Measurements from ENCODE around the gene ELMO1.
A peak's percentile ranks its signal among the peaks of the same experiment; 100 is the strongest.

ELMO1 gene

GRCh38 chr7:37344886-37345579, 103.6 kb downstream of the ELMO1 start:
- DNase-seq (ENCODE audit: low spot score), result peak; percentile 14

DNA sequence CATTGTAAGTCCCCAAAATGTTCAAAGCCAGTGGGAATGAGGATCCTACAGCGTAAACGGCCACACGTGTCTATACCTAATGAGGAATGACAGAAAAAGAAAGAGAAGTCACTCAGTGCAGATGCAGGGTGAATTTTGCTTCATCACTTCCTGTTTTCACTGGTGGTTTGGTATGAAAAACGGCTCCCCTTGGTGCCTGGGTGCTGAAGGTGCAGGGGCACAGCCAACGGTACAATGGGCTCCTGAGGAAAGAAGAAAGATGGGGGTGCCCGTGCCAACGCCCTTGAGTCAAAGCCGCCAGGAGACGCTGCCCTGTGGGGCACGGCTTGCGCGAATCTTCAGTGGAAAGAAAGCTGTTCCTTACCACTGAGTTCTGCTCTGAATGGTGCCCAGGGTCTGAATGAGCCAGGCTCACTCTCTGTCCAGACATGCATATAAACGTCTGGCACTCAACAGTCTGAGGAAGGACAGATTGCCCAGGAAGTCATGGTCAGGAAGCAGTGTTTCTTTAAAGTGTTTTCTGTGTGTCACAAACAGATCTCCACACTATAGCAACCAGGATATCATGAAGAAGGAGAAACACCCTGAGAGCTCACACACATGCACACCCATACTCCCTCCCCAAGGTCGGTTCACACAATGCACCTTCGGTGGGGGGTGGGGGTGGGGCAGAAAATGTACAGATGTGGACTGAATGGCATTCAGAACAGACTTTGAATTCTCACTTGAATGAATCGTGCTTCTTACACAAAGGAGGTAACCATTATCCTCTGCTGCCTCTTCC, 105.8 kb downstream of the ELMO1 start:
- peak; percentile 77 for DNase-seq (ENCODE audit: low spot score)

- no peak for DNase-seq (ENCODE audit: low spot score)
Measured at GRCh38 chr7:37342176-37342687, 106.4 kb downstream of the ELMO1 start.

GRCh38 chr7:37341033-37341630, 107.5 kb downstream of the ELMO1 start:
- DNase-seq (ENCODE audit: low spot score), result no peak

GRCh38 chr7:37338966-37339365, 109.7 kb downstream of the ELMO1 start:
- no peak for DNase-seq (ENCODE audit: low spot score)

GRCh38 chr7:37337522-37337921, 111.1 kb downstream of the ELMO1 start:
- DNase-seq (ENCODE audit: low spot score), result peak; percentile 42

- DNase-seq (ENCODE audit: low spot score), result peak; percentile 71
Measured at GRCh38 chr7:37336259-37336658, 112.4 kb downstream of the ELMO1 start.

DNA sequence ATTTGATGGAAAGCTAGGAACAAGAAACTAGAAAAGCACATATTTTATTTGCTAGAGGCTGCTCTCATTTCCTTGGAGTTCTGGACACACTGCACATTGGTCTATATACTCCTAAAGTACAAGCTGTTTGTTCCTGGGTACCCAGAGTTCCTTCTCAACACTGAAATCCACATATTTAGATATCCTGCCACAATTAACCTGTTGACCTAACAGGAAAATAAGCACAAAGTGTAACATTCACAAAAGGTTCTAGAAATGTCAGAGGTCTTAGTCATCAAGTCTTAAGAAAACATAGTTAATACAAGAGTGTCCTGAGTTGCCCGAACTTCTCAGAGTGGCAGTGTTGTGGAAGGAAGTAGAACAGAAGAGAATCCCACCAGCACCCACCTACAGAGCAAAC, 115.6 kb downstream of the ELMO1 start:
- no peak for DNase-seq (ENCODE audit: low spot score)

DNA sequence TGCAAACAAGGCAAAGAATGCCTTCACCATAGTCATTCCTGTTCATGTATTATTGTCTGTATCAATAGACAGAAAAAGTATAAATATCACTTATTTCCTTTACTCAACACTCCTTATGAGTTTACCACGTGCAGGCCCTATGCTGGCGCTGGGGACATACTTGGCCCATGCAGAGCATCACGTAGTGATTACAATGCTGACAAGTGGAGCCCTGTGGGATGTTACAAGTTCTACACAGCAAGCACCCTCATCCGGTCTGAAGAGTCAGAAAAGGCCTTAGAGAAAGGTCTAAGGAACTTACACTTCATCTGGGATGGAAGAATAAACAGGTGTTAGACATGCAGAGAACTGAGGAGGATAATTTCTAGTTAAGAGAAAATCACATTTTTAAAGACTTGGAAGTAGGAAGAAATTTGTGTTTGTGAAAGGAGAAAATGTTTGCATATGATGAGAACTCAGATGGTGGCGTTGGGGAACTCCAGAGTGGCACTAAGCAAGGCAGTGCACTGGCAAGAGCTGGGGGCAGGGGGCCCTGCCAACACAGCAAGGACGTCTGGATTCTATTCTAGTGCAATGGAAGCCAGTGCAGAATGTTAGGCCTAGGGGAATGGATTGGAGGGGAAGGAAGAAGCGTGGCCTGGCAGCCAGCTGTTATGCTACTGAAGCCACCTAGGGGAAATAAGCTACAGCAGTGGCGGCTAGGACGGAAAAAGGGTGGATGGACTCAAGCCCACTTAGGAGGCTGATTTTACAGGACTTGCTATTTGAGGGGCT, 116.2 kb downstream of the ELMO1 start:
- no peak for DNase-seq (ENCODE audit: low spot score)

DNA sequence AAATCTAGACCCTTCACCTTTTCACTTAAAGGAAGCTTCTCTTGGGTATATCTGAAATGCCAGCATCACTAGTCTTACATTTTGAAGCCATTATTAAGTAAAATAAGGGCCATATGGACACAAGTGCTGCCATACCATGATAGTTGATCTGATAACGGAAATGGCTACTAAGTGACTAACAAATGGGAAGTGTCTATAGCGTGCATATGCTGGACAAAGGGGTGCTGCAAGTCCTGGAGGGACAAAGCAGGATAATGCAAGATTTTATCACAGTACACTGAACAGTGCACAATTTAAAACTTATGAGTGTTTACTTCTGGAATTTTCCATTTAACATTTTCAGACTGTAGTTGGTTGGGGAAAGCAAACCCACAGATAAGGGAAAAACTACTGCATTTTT, 117.9 kb downstream of the ELMO1 start:
- no peak for DNase-seq (ENCODE audit: low spot score)

GRCh38 chr7:37329940-37330339, 118.7 kb downstream of the ELMO1 start:
- no peak for DNase-seq (ENCODE audit: low spot score)

- no peak for DNase-seq (ENCODE audit: low spot score)
Measured at GRCh38 chr7:37327288-37327687, 121.4 kb downstream of the ELMO1 start.

DNA sequence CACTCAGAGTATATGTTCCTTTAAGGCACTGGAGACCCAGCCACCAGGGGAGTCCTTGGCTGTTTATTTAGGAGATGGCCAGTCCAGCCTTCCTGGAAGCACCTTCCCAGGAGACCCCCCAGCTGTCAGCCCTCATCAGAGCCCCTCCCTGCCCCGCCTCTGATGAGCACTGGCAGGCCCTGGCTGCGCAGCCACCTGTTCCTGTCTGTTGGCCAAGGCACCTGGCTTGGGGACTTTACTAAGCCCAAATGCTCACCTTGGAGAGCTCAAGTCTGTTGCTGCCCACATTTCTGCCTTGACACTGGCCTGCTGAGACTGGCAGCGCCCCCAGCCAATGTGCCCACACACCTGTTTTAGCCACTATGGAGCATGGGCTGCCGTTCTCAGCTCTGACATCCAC, 124.7 kb downstream of the ELMO1 start:
- no peak for DNase-seq (ENCODE audit: low spot score)

GRCh38 chr7:37322831-37323230, 125.8 kb downstream of the ELMO1 start:
- DNase-seq (ENCODE audit: low spot score), result no peak

GRCh38 chr7:37320848-37321468, 127.7 kb downstream of the ELMO1 start:
- no peak for DNase-seq (ENCODE audit: low spot score)

- no peak for DNase-seq (ENCODE audit: low spot score)
Measured at GRCh38 chr7:37320140-37320847, 128.4 kb downstream of the ELMO1 start.

DNA sequence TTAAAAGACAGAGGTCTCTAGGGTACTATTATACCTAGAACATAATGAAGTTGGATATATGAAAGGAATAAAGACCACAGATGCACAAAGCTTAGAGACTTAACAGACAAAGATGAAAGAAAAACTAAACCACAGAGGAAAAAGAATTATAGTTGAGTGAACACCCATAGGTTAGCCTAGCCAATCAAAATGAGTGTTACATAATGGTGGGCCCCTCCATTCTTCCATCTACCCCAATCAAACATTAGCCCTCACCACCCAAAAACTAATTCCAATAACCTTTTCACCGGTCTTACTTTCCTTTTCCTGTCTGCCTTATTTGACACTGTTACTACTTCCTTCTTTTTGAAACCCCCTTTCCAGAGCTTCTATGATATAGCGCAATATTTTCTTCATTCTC, 130.1 kb downstream of the ELMO1 start:
- peak; percentile 65 for DNase-seq (ENCODE audit: low spot score)

DNA sequence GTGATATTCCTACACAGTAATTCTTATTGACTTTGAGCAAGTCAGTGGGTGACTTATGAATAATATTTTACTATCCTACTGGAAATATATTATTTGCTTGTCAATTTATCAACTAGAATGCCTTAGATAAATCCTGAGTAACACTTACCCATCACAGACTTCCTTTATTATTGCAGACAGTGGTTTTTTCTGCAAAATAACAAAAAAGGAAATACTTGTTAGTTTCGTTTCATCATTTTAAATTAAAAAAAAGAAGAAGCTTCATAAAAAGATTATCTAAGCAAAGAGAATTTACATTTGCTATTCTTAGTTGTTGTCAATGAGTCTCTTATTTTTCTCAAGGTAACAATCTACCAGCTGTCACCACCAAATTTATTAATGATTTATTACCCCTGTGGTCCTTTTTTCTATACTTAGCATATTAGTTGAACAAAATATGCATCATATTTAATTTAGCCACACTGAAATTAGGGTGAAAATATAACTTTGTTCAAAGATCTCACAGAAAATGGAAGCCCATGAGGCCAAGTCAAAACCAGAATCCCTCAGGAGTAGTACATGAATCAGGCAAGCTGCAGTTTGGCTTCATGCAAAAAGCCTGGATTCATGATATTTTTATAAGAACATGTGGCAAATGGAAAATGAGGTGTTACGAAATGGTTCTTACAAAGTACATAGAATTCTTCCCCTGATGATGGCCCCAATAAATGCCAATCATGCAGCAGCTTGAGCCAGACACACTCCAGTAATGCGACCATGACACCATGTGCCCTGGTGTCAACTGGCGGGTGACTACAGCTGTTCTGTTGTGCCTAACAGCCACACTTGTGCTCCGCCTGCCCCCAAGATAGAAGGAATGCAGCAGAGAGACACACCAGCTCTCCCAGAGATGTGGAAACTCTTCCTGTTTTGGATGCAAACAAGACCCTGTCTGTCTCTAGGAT, 132.6 kb downstream of the ELMO1 start:
- peak; percentile 67 for DNase-seq (ENCODE audit: low spot score)

GRCh38 chr7:37312608-37313007, 136.1 kb downstream of the ELMO1 start:
- DNase-seq (ENCODE audit: low spot score), result no peak

- peak; percentile 38 for DNase-seq (ENCODE audit: low spot score)
Measured at GRCh38 chr7:37311355-37311754, 137.3 kb downstream of the ELMO1 start.
